SK-N-MC (cell line): ENCODE data around the gene PRICKLE4.

Experiments
- EZH2 ChIP-seq: fragments of 200-600 bp; sonication (generic); IDR thresholded peaks from one replicate; pipeline ENCODE4 v1.6.1; 2017; ENCODE audit warnings: antibody characterized with exemption
- FOXP2 ChIP-seq: optimal IDR thresholded peaks from 2 replicates; pipeline ENCODE3; 2011; ENCODE audit warnings: mild to moderate bottlenecking, moderate library complexity; ENCODE audit not compliant: insufficient read depth; ENCODE audit errors: extremely low read length, control extremely low read depth
- POLR2AphosphoS5 ChIP-seq: IDR thresholded peaks from 2 replicates; pipeline ENCODE4 v1.6.1; 2012; ENCODE audit warnings: mild to moderate bottlenecking, low read depth, low read length, borderline replicate concordance

DNA sequence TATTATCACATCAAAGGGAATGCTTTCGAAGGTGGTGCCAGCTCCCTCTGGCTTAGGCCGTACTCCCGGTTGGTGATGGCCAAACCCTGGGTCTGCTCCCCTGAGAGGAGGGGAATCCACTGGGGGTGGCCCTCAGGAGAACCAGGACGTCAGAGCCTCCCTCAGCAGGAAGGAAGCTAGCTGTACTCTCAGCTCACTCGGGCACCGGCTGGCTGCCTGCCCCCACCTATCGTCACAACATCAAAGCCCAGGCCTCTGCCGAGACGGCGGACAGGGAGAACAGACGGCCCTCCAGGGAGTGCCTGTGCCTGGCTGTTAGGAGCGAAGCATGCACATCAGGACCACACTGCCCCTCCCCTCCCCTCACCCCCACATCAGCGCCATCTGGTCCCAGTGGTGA is 24.2 kb upstream of the PRICKLE4 start:
- TF ChIP-seq POLR2AphosphoS5 (no peak), EZH2 (no peak), FOXP2 (no peak)
